Peyer's patch (tissue), 4 donors: Measurements from ENCODE around the gene BICC1. TPM values are rescaled to one million over a fixed set of nuclear protein-coding genes. Genes with fewer than 3 reads are reported as not detected.
A peak's percentile ranks its signal among the peaks of the same experiment; 100 is the strongest.

Experiments
- DNase-seq, 3 donors: peaks; one replicate each; pipeline ENCODE4 v3.0.0-alpha.2; 2017 to 2019
- H3K27ac ChIP-seq, 4 donors: fragments of 200-600 bp; sonication (generic); one replicate each; pipeline ENCODE4 v1.5.1; 2016 to 2019
- H3K27me3 ChIP-seq, 2 donors: fragments of 200-600 bp; sonication (generic); one replicate each; pipeline ENCODE4 v1.5.1; 2019
- H3K36me3 ChIP-seq, 3 donors: fragments of 200-600 bp; sonication (generic); one replicate each; pipeline ENCODE4 v1.5.1; 2016 to 2019
- H3K4me1 ChIP-seq, 4 donors: fragments of 200-600 bp; sonication (generic); one replicate each; pipeline ENCODE4 v1.5.1; 2016 to 2019
- H3K4me3 ChIP-seq, 4 donors: fragments of 200-600 bp; sonication (generic); 1 replicate in 3 of 4; 2 replicates in 1 of 4; pipeline ENCODE4 v1.5.1; 2016 to 2019; ENCODE audit warnings: mild to moderate bottlenecking in 1 of 4
- H3K9me3 ChIP-seq, 4 donors: fragments of 200-600 bp; sonication (generic); one replicate each; pipeline ENCODE4 v1.5.1; 2016 to 2019; ENCODE audit warnings: mild to moderate bottlenecking in 1 of 4
- CTCF ChIP-seq, 6 experiments: fragments of 450-650 bp in 4 of 6; fragments of 200-600 bp in 2 of 6; sonication (generic) in 1 of 6; IDR thresholded peaks; one replicate each; pipeline ENCODE4 v1.5.1; 2017 to 2019; ENCODE audit warnings: antibody characterized with exemption in 6 of 6, mild to moderate bottlenecking in 3 of 6, moderate library complexity in 1 of 6
- POLR2A ChIP-seq, 2 donors: fragments of 450-650 bp; IDR thresholded peaks; one replicate each; pipeline ENCODE4 v1.5.1; 2017; ENCODE audit warnings: antibody characterized with exemption in 2 of 2, mild to moderate bottlenecking in 2 of 2, moderate library complexity in 2 of 2
- total RNA-seq, 4 donors: library from RNA; depleted of rRNA; stranded (reverse); fragments of >200 nt; gene quantifications; one replicate each; pipeline ENCODE4 v1.1.0, GENCODE V29; 2016

BICC1 gene
- total RNA-seq, 4 donors from 2014 or later = 1.1 to 19.0 (median 2.6) TPM

- H3K36me3 ChIP-seq = no peaks in the 10 kb centered on the region
- DNase-seq = peak in 1 of 3 donors; percentile 43
- no peaks in the 10 kb centered on the region for H3K27me3 ChIP-seq
- no peaks in the 10 kb centered on the region for H3K9me3 ChIP-seq
- H3K27ac ChIP-seq = peak overlapping the region in 2 of 4 donors; percentile 53 to 78
- peak overlapping the region; percentile 14 to 67 (median 55) for H3K4me3 ChIP-seq
- TF ChIP-seq CTCF (IDR thresholded peaks at IDR 0.05) (no peak), POLR2A (IDR thresholded peaks at IDR 0.05) (no peak)
- peaks cover 0 to 4% (median 0%) of the 10 kb centered on the region in 4 donors for H3K4me1 ChIP-seq
These were observed 744 bp upstream of the BICC1 start for GRCh38 chr10:58511765-58512490.

DNA sequence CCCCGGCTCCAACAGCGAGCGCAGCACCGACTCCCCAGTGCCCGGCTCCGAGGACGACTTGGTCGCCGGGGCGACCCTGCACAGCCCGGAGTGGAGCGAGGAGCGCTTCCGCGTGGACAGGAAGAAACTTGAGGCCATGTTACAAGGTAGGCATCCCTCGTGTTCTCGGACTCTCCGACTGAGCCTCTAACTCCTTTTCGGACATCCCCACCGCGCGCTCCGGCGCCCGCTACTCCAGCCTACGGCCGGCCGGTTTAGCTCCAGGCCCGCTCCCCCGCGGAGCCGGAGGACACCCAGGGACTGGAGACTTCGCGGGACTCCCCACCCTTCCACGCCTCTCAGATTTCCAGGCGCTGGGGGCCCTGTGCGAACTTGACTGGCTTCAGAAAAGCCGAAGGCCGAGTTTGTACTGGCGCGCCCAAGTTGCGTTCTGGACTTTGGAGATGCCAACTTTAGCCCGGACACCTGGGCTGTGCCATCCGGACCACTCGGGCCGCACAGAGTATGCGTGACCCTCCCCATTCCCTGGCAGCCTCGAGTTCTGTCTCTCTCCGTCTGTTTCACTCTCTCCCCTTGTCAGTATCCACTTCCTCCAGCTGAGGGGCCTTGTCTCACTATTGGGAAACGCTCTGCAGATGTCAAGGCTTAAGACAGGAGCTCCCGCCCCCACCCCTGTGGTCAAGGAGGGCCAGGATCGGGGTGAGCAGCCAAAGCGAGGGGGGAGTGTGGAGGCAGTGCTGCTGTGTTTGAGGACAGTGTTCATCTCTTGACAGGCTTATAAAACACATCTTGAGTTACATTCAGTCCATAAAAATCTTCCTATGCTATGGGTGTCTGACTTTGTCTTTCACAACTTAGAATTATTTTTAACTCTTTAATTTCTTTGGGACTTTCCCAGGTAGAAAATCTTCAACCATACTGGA lies 777 bp downstream of the BICC1 start:
- H3K4me3 ChIP-seq = peak overlapping the region; percentile 41 to 67 (median 55)
- no peak for TF ChIP-seq CTCF (IDR thresholded peaks at IDR 0.05)
- no peak for TF ChIP-seq POLR2A (IDR thresholded peaks at IDR 0.05)

GRCh38 chr10:58514111-58514770 lies 1.6 kb downstream of the BICC1 start:
- no peaks in the 10 kb centered on the region for H3K36me3 ChIP-seq
- H3K27ac ChIP-seq = no peak overlapping the region
- DNase-seq = no peak
- TF ChIP-seq CTCF (IDR thresholded peaks at IDR 0.05) = no peak
- no peaks in the 10 kb centered on the region for H3K9me3 ChIP-seq
- no peaks in the 10 kb centered on the region for H3K27me3 ChIP-seq
- H3K4me1 ChIP-seq = peaks cover 0 to 4% (median 0%) of the 10 kb centered on the region in 4 donors
- H3K4me3 ChIP-seq = peak overlapping the region in 2 of 4 donors; percentile 63 to 67

More for the DNA sequence above, 777 bp downstream of the BICC1 start:
- peak overlapping the region; percentile 62 to 84 (median 72) for H3K27ac ChIP-seq
- peaks cover 0 to 4% (median 0%) of the 10 kb centered on the region in 4 donors for H3K4me1 ChIP-seq
- no peaks in the 10 kb centered on the region for H3K36me3 ChIP-seq
- peak; percentile 18 to 66 (median 52) for DNase-seq
- H3K9me3 ChIP-seq = no peaks in the 10 kb centered on the region
- no peaks in the 10 kb centered on the region for H3K27me3 ChIP-seq

- no peak for DNase-seq
- peaks cover 0 to 4% (median 0%) of the 10 kb centered on the region in 4 donors for H3K4me1 ChIP-seq
- H3K27me3 ChIP-seq = no peaks in the 10 kb centered on the region
- H3K4me3 ChIP-seq = no peak overlapping the region
- no peak overlapping the region for H3K27ac ChIP-seq
- H3K36me3 ChIP-seq = no peaks in the 10 kb centered on the region
- H3K9me3 ChIP-seq = no peaks in the 10 kb centered on the region
- TF ChIP-seq CTCF (IDR thresholded peaks at IDR 0.05) (no peak), POLR2A (IDR thresholded peaks at IDR 0.05) (no peak)
These were observed 2.7 kb downstream of the BICC1 start for GRCh38 chr10:58515291-58515941.

DNA sequence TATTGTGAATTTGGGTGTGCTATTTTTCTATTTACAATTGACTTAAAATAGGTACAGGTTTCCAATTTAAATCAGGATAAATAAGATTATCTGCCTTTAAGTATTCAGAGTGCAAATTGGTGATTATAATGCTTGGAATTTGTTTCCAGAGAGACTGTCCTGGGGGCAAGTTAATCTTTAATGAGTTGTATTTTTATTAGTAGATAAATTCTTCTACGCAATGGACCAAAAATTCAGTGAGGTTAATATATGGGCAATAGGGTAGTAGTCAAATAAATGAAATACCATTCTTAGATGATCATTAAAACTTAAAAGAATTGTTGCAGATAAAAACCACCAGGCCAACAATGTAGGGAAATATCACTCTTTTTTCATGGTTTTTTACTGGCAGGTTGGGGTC lies 3.4 kb downstream of the BICC1 start:
- H3K4me3 ChIP-seq = no peak overlapping the region
- TF ChIP-seq CTCF (IDR thresholded peaks at IDR 0.05) (no peak), POLR2A (IDR thresholded peaks at IDR 0.05) (no peak)
- no peak overlapping the region for H3K27ac ChIP-seq
- H3K36me3 ChIP-seq = no peaks in the 10 kb centered on the region
- H3K9me3 ChIP-seq = no peaks in the 10 kb centered on the region
- H3K4me1 ChIP-seq = peaks cover 0 to 4% (median 0%) of the 10 kb centered on the region in 4 donors
- no peak for DNase-seq
- no peaks in the 10 kb centered on the region for H3K27me3 ChIP-seq
